Lower lobe of right lung (tissue), 2 donors: Measurements from ENCODE around the gene BPIFB2. TPM values are rescaled to one million over a fixed set of nuclear protein-coding genes. Genes with fewer than 3 reads are reported as not detected.
"Not testable (repeated sequence)": the region's sequence is repeated elsewhere in the genome, so short reads cannot be mapped to it uniquely, and the experiment has no call there.

Source experiments
- ATAC-seq, 2 donors: fragments of 200-7000 bp; cut with Tn5 transposase; one replicate each; pipeline ENCODE4 v1.9.1; 2020 to 2022; ENCODE audit warnings: mild to moderate bottlenecking in 2 of 2, moderate library complexity in 2 of 2
- DNase-seq: peaks from one replicate; pipeline ENCODE4 v3.0.0-alpha.2; 2020
- H3K27ac ChIP-seq: fragments of 200-600 bp; one replicate; pipeline ENCODE4 v1.8.0; 2022
- H3K27me3 ChIP-seq: fragments of 200-600 bp; one replicate; pipeline ENCODE4 v1.8.0; 2022; ENCODE audit warnings: low read depth
- H3K36me3 ChIP-seq: fragments of 200-600 bp; one replicate; pipeline ENCODE4 v1.8.0; 2022; ENCODE audit warnings: mild to moderate bottlenecking
- H3K4me1 ChIP-seq: fragments of 200-600 bp; one replicate; pipeline ENCODE4 v1.8.0; 2022
- H3K4me3 ChIP-seq: fragments of 200-600 bp; one replicate; pipeline ENCODE4 v1.8.0; 2022; ENCODE audit warnings: mild to moderate bottlenecking
- H3K9me3 ChIP-seq: fragments of 200-600 bp; one replicate; pipeline ENCODE4 v1.8.0; 2022
- intact Hi-C: fragments of 100-400 bp; cut with DNase I; formaldehyde crosslinking; loops from one replicate; pipeline ENCODE4 v1.11.0; 2022
- total RNA-seq: library from RNA; stranded (reverse); fragmentation: NEBNext Ultra II Directional; extraction: Animal tissue kit (Norgen Biotek cat#: 25700); gene quantifications from one replicate; pipeline ENCODE4 v1.2.1, GENCODE V29; 2021
- TF ChIP-seq, protein P1 (sequence below): fragments of 200-600 bp; IDR thresholded peaks from one replicate; pipeline ENCODE4 v1.8.0; 2022; ENCODE audit warnings: antibody characterized with exemption, mild to moderate bottlenecking
- donor health status: DM: no; HTN: yes; CAD: no; lungs with severe emphysema.

The BPIFB2 gene
- total RNA-seq, 1 donor from 2014 or later, result 0.21 TPM

DNA sequence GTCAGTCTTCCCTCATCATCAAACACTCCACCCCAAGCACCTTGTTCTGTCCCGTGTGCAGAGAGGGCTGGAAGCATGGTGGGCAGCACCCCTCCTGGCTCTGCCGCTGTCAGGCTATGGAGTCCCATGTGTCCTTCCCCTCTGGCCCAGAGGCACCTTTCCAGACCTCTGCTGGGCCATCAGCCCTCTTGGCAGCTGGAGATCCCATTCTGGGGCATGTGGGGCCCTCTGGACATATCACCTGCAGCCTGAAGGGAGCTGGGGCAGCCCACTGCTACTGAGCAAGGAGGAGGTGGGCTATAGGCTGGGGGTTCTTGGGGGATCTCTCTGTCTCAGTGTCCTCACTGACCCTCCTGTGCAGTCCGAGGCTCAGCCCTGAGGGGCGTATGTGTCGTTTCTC is 45.5 kb upstream of the BPIFB2 start:
- Histone ChIP-seq H3K27me3 (peaks cover 6% of the 10 kb centered on the region), H3K9me3 (no peaks in the 10 kb centered on the region), H3K4me3 (no peak overlapping the region), H3K36me3 (no peaks in the 10 kb centered on the region), H3K27ac (no peak overlapping the region), H3K4me1 (no peaks in the 10 kb centered on the region)
- DNase-seq (no peak), ATAC-seq (no peak)
- intact Hi-C loops, result no loop called here
- TF ChIP-seq, protein P1, sequence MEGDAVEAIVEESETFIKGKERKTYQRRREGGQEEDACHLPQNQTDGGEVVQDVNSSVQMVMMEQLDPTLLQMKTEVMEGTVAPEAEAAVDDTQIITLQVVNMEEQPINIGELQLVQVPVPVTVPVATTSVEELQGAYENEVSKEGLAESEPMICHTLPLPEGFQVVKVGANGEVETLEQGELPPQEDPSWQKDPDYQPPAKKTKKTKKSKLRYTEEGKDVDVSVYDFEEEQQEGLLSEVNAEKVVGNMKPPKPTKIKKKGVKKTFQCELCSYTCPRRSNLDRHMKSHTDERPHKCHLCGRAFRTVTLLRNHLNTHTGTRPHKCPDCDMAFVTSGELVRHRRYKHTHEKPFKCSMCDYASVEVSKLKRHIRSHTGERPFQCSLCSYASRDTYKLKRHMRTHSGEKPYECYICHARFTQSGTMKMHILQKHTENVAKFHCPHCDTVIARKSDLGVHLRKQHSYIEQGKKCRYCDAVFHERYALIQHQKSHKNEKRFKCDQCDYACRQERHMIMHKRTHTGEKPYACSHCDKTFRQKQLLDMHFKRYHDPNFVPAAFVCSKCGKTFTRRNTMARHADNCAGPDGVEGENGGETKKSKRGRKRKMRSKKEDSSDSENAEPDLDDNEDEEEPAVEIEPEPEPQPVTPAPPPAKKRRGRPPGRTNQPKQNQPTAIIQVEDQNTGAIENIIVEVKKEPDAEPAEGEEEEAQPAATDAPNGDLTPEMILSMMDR, result no peak

DNA sequence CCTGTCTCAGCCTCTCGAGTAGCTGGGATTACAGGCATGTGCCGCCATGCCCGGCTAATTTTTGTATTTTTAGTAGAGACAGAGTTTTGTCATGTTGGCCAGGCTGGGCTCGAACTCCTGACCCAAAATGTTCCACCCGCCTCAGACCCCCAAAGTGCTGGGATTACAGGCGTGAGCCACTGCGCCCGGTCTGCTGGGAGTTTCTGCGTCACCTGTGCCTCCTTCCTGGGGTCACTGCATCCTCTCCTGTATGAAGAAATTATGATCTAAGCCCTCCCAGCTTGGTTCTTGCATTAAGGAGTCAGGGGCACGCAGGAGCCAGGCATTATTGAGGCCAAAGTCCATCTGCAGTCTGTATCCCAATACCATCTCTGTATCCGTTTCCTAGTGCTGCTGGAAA is 44.9 kb upstream of the BPIFB2 start:
- ATAC-seq, H3K27ac ChIP-seq, intact Hi-C loops: not testable (repeated sequence)

DNA sequence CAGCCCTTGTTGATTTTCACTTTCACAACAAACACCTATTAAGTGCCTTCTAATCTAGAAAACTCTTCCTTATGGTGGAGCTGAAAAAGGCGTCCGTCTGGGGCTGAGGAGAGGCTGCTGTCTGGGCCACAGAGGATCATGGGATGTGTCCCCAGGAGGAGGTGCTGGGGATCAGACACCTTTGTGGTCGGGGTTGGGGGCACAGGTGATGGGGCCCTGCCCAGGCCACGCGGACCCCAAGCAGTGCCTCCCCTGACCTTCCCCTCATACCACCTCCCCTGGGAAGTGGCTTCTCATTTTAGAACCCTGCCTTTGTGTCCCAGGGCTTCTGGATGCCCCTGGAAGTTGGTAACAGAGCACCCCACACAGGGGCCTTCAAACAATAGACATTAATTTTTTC is 44.3 kb upstream of the BPIFB2 start:
- H3K9me3 ChIP-seq, result no peaks in the 10 kb centered on the region
- TF ChIP-seq, protein P1, result no peak
- H3K27me3 ChIP-seq, result peaks cover 6% of the 10 kb centered on the region
- no peaks in the 10 kb centered on the region for H3K36me3 ChIP-seq
- intact Hi-C loops, result no loop called here
- ATAC-seq, result no peak
- DNase-seq, result no peak
- no peaks in the 10 kb centered on the region for H3K4me1 ChIP-seq
- no peak overlapping the region for H3K27ac ChIP-seq
- no peak overlapping the region for H3K4me3 ChIP-seq

More for the DNA sequence above, 44.9 kb upstream of the BPIFB2 start:
- not testable (repeated sequence) for H3K27me3 ChIP-seq, H3K36me3 ChIP-seq, H3K9me3 ChIP-seq, DNase-seq, H3K4me3 ChIP-seq, H3K4me1 ChIP-seq

DNA sequence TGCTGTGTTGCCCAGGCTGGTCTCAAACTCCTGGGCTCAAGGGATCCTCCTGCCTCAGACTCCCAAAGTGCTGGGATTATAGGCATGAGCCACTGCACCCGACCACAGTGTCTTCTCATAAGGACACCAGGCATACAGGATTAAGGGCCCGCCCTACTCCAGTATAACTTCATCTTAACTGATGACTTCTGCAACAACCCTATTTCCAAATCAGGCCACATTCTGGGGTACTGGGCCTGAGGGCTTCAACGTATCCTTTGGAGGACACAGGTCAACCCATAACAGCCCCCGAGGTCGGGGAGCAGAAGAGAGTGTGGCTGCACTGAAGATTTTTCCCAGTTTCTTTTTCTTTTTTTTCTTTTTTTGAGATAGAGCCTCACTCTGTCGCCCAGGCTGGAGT is 42.9 kb upstream of the BPIFB2 start:
- Histone ChIP-seq H3K27me3 (peaks cover 6% of the 10 kb centered on the region), H3K4me1 (no peaks in the 10 kb centered on the region), H3K27ac (no peak overlapping the region), H3K9me3 (no peaks in the 10 kb centered on the region), H3K36me3 (no peaks in the 10 kb centered on the region), H3K4me3 (no peak overlapping the region)
- intact Hi-C loops, result no loop called here
- no peak for ATAC-seq
- TF ChIP-seq, protein P1, result no peak
- DNase-seq, result no peak

DNA sequence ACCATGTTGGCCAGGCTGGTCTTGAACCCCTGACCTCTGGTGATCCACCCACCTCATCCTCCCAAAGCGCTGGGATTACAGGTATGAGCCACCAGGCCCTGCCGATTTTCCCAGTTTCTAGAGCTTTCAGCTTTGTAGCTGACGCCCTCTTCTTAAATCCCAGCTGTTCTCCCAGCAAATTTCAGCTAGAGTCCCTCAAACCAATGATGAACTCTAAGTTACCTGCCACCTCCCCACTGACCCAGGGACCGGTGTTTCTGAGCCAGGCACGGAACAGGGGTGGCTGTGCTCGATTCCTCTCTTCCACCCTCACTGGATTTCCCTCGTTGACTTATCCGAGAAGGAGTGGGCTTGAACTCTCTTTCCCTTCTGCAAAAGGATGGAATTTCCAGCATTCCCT is 42.4 kb upstream of the BPIFB2 start:
- Histone ChIP-seq H3K4me3 (no peak overlapping the region), H3K4me1 (no peaks in the 10 kb centered on the region), H3K36me3 (no peaks in the 10 kb centered on the region), H3K9me3 (no peaks in the 10 kb centered on the region), H3K27ac (no peak overlapping the region), H3K27me3 (peaks cover 6% of the 10 kb centered on the region)
- intact Hi-C loops, result no loop called here
- ATAC-seq (no peak), DNase-seq (no peak)
- TF ChIP-seq, protein P1, result no peak

DNA sequence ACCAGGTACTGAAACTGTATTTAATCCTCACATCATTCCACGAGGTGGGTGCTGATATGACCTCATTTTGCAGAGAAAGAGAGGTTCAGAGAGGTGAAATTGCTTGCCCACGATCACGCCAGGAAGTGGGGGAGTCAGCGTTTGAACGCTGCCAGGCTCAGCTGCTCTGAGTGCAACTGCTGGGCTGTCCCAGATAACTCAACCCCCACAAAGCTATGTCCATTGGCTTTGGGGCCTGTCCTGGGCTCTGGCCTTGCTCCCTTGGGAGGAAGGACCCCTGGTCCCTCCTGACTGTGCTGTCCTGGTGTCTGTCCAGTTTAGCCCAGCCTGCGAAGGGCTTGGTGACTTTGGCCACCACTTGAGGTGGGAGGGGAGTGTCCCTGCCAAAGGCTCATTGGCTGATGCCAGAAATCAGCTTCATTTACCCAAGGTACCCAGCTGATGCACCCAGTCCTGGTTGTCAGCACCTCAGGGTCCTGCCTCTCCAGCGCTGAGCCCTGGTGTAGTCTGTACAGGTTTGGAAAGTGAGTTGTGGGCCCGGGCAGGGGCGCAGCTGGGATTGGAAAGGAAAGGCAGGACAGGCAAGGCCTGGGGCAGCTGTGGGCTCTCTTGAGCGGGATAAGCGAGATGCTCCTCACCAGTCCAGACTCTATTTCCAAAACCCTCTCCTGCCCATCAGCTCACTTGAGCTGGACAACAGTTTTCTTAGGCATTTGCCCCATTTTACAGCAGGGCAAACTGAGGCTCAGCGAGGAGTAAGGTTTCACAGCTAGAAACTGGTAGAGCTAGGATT is 41.7 kb upstream of the BPIFB2 start:
- peak in 1 of 2 donors; percentile 9 for ATAC-seq
- TF ChIP-seq, protein P1, result no peak
- peaks cover 6% of the 10 kb centered on the region for H3K27me3 ChIP-seq
- no peak overlapping the region for H3K27ac ChIP-seq
- no peaks in the 10 kb centered on the region for H3K36me3 ChIP-seq
- no peaks in the 10 kb centered on the region for H3K9me3 ChIP-seq
- peaks cover 4% of the 10 kb centered on the region for H3K4me1 ChIP-seq
- intact Hi-C loops, result no loop called here
- no peak for DNase-seq
- H3K4me3 ChIP-seq, result no peak overlapping the region
